Panc1 (cell line): ENCODE measurements around the gene S100A12.

Source experiments
- CTCF ChIP-seq: fragments of 450-650 bp; IDR thresholded peaks from 2 replicates; pipeline ENCODE4 v1.5.1; 2017; ENCODE audit warnings: mild to moderate bottlenecking
- POLR2AphosphoS5 ChIP-seq: IDR thresholded peaks from 2 replicates; pipeline ENCODE4 v1.6.1; 2012; ENCODE audit warnings: mild to moderate bottlenecking, low read depth, low read length, moderate library complexity
- REST ChIP-seq, 2 experiments: IDR thresholded peaks; 2 replicates each; pipeline ENCODE4 v1.6.1; 2011 to 2012; ENCODE audit warnings: low read depth in 2 of 2, control low read depth in 1 of 2, low read length in 1 of 2, mild to moderate bottlenecking in 1 of 2, moderate library complexity in 1 of 2; ENCODE audit not compliant: insufficient read depth in 1 of 2

GRCh38 chr1:153380711-153381110 is 5.3 kb upstream of the S100A12 start:
- TF ChIP-seq CTCF, result no peak
- TF ChIP-seq POLR2AphosphoS5, result no peak
- no peak for TF ChIP-seq REST (IDR thresholded peaks at IDR 0.05; ENCODE audit: insufficient read depth in 1 of 2, low read depth in 2 of 2, low read length in 1 of 2)
